ENCODE data around the gene NOX5. TPM values are rescaled to one million over a fixed set of nuclear protein-coding genes. Genes with fewer than 3 reads are reported as not detected.

NOX5 gene
- total and polyA plus RNA-seq, 2 experiments from 2014 or later, result 0.11 TPM; not detected in 1

- Histone ChIP-seq H3K27me3 (replicated peaks; ENCODE audit: insufficient read depth) (peaks cover 26% of the 10 kb centered on the region), H3K9ac (no peak overlapping the region), H3F3A (ENCODE audit: insufficient read depth) (no peaks in the 10 kb centered on the region), H4K20me1 (ENCODE audit: insufficient read depth) (no peaks in the 10 kb centered on the region), H3K27ac (no peak overlapping the region), H3K4me1 (ENCODE audit: insufficient read depth) (no peaks in the 10 kb centered on the region), H3K4me3 (no peak overlapping the region), H2AFZ (no peak overlapping the region), H3K9me3 (ENCODE audit: low read depth) (no peaks in the 10 kb centered on the region), H3K9me2 (ENCODE audit: insufficient read depth) (no peaks in the 10 kb centered on the region), H3K4me2 (ENCODE audit: unreplicated experiment) (no peak overlapping the region), H3K36me3 (ENCODE audit: low read depth) (no peaks in the 10 kb centered on the region), H3K79me2 (ENCODE audit: insufficient read depth) (no peaks in the 10 kb centered on the region)
- no peak for DNase-seq
- WGBS, 2 experiments (ENCODE audit: low coverage in 1 of 2, low lambda C conversion rate in 2 of 2, missing lambda C conversion rate in 2 of 2), result 53% methylated on average over 7 of the region's 7 CpGs
- in situ Hi-C loops (cut with MboI), result no loop called here
- no peak for TF ChIP-seq EZH2phosphoT487 (IDR thresholded peaks at IDR 0.05; ENCODE audit: insufficient read depth, low read depth)
- no peak for TF ChIP-seq EZH2 (IDR thresholded peaks at IDR 0.05; ENCODE audit: insufficient read depth, poor library complexity, severe bottlenecking)
These were observed 84.3 kb downstream of the NOX5 start for GRCh38 chr15:69098771-69099170.

GRCh38 chr15:69099941-69100340, 85.4 kb downstream of the NOX5 start:
- H3K9ac ChIP-seq, result no peak overlapping the region
- H3K9me3 ChIP-seq (ENCODE audit: low read depth), result no peaks in the 10 kb centered on the region
- no peaks in the 10 kb centered on the region for H3F3A ChIP-seq (ENCODE audit: insufficient read depth)
- no peak for DNase-seq
- H2AFZ ChIP-seq, result no peak overlapping the region
- no peak overlapping the region for H3K4me3 ChIP-seq
- no peak overlapping the region for H3K4me2 ChIP-seq (ENCODE audit: unreplicated experiment)
- TF ChIP-seq EZH2phosphoT487 (IDR thresholded peaks at IDR 0.05; ENCODE audit: insufficient read depth, low read depth) (no peak), EZH2 (IDR thresholded peaks at IDR 0.05; ENCODE audit: insufficient read depth, poor library complexity, severe bottlenecking) (no peak)
- no peaks in the 10 kb centered on the region for H3K9me2 ChIP-seq (ENCODE audit: insufficient read depth)
- in situ Hi-C loops (cut with MboI), result no loop called here
- H4K20me1 ChIP-seq (ENCODE audit: insufficient read depth), result no peaks in the 10 kb centered on the region
- no peaks in the 10 kb centered on the region for H3K4me1 ChIP-seq (ENCODE audit: insufficient read depth)
- 52 to 62% methylated on average over 5 of the region's 5 CpGs for WGBS, 2 experiments (ENCODE audit: low coverage in 1 of 2, low lambda C conversion rate in 2 of 2, missing lambda C conversion rate in 2 of 2)
- H3K27me3 ChIP-seq (replicated peaks; ENCODE audit: insufficient read depth), result peaks cover 34% of the 10 kb centered on the region
- no peaks in the 10 kb centered on the region for H3K79me2 ChIP-seq (ENCODE audit: insufficient read depth)
- no peak overlapping the region for H3K27ac ChIP-seq
- no peaks in the 10 kb centered on the region for H3K36me3 ChIP-seq (ENCODE audit: low read depth)

GRCh38 chr15:69100821-69101220, 86.3 kb downstream of the NOX5 start:
- H3F3A ChIP-seq (ENCODE audit: insufficient read depth), result no peaks in the 10 kb centered on the region
- no peaks in the 10 kb centered on the region for H3K4me1 ChIP-seq (ENCODE audit: insufficient read depth)
- WGBS, 2 experiments (ENCODE audit: low coverage in 1 of 2, low lambda C conversion rate in 2 of 2, missing lambda C conversion rate in 2 of 2), result 44 to 60% methylated on average over 2 of the region's 2 CpGs
- no peak overlapping the region for H3K4me3 ChIP-seq
- no peaks in the 10 kb centered on the region for H3K36me3 ChIP-seq (ENCODE audit: low read depth)
- no peaks in the 10 kb centered on the region for H3K9me3 ChIP-seq (ENCODE audit: low read depth)
- no peak overlapping the region for H3K9ac ChIP-seq
- no peak overlapping the region for H2AFZ ChIP-seq
- H4K20me1 ChIP-seq (ENCODE audit: insufficient read depth), result no peaks in the 10 kb centered on the region
- H3K4me2 ChIP-seq (ENCODE audit: unreplicated experiment), result no peak overlapping the region
- H3K27me3 ChIP-seq (replicated peaks; ENCODE audit: insufficient read depth), result peaks cover 39% of the 10 kb centered on the region
- H3K27ac ChIP-seq, result no peak overlapping the region
- in situ Hi-C loops (cut with MboI), result no loop called here
- H3K9me2 ChIP-seq (ENCODE audit: insufficient read depth), result no peaks in the 10 kb centered on the region
- TF ChIP-seq EZH2 (IDR thresholded peaks at IDR 0.05; ENCODE audit: insufficient read depth, poor library complexity, severe bottlenecking), result no peak
- TF ChIP-seq EZH2phosphoT487 (IDR thresholded peaks at IDR 0.05; ENCODE audit: insufficient read depth, low read depth), result no peak
- no peaks in the 10 kb centered on the region for H3K79me2 ChIP-seq (ENCODE audit: insufficient read depth)
- no peak for DNase-seq

- peaks cover 44% of the 10 kb centered on the region for H3K27me3 ChIP-seq (replicated peaks; ENCODE audit: insufficient read depth)
These were observed 89.7 kb downstream of the NOX5 start for GRCh38 chr15:69104050-69104750.

More at GRCh38 chr15:69104050-69104750, 89.7 kb downstream of the NOX5 start:
- Histone ChIP-seq H3K36me3 (ENCODE audit: low read depth) (no peaks in the 10 kb centered on the region), H3K27ac (no peak overlapping the region), H2AFZ (no peak overlapping the region), H3K9me2 (ENCODE audit: insufficient read depth) (no peaks in the 10 kb centered on the region), H3K4me2 (ENCODE audit: unreplicated experiment) (no peak overlapping the region), H3F3A (ENCODE audit: insufficient read depth) (no peaks in the 10 kb centered on the region), H3K4me1 (ENCODE audit: insufficient read depth) (no peaks in the 10 kb centered on the region), H3K4me3 (no peak overlapping the region), H3K9me3 (ENCODE audit: low read depth) (no peaks in the 10 kb centered on the region), H3K79me2 (ENCODE audit: insufficient read depth) (no peaks in the 10 kb centered on the region), H4K20me1 (ENCODE audit: insufficient read depth) (no peaks in the 10 kb centered on the region), H3K9ac (no peak overlapping the region)
- 63 to 65% methylated on average over 11 to 12 of the region's 12 CpGs for WGBS, 2 experiments (ENCODE audit: low coverage in 1 of 2, low lambda C conversion rate in 2 of 2, missing lambda C conversion rate in 2 of 2)
- in situ Hi-C loops (cut with MboI), result no loop called here
- DNase-seq, result no peak
- TF ChIP-seq EZH2 (IDR thresholded peaks at IDR 0.05; ENCODE audit: insufficient read depth, poor library complexity, severe bottlenecking) (no peak), EZH2phosphoT487 (IDR thresholded peaks at IDR 0.05; ENCODE audit: insufficient read depth, low read depth) (no peak)

Data from GM23248 (cell line).